NCI-H510A treated with DMSO at 0.1 percent for 48 hours (cell line): ENCODE results near the gene MAP3K4.
"Not testable (repeated sequence)": the region's sequence is repeated elsewhere in the genome, so short reads cannot be mapped to it uniquely, and the experiment has no call there.

Source experiments
- DNase-seq: peaks from one replicate; lab custom pipeline; 2025; lab: John Stamatoyannopoulos, UW

The MAP3K4 gene

GRCh38 chr6:161082215-161082614 lies 90.6 kb downstream of the MAP3K4 start:
- DNase-seq = no peak

GRCh38 chr6:161085246-161085645 lies 93.7 kb downstream of the MAP3K4 start:
- DNase-seq = no peak

- no peak for DNase-seq
These were observed 97.2 kb downstream of the MAP3K4 start for GRCh38 chr6:161088676-161089328.

GRCh38 chr6:161091151-161091550 lies 99.6 kb downstream of the MAP3K4 start:
- no peak for DNase-seq

GRCh38 chr6:161091972-161092701 lies 100.6 kb downstream of the MAP3K4 start:
- no peak for DNase-seq

- no peak for DNase-seq
These were observed 103.4 kb downstream of the MAP3K4 start for GRCh38 chr6:161094955-161095354.

GRCh38 chr6:161095916-161096315 lies 104.3 kb downstream of the MAP3K4 start:
- DNase-seq = no peak

GRCh38 chr6:161100072-161100471 lies 108.5 kb downstream of the MAP3K4 start:
- no peak for DNase-seq

GRCh38 chr6:161101517-161101916 lies 109.9 kb downstream of the MAP3K4 start:
- no peak for DNase-seq

- DNase-seq = no peak
These were observed 111.9 kb downstream of the MAP3K4 start for GRCh38 chr6:161103475-161103874.

GRCh38 chr6:161104966-161105365 lies 113.4 kb downstream of the MAP3K4 start:
- DNase-seq = no peak

- no peak for DNase-seq
These were observed 113.8 kb downstream of the MAP3K4 start for GRCh38 chr6:161105408-161105807.

GRCh38 chr6:161107779-161108730 lies 116.5 kb downstream of the MAP3K4 start:
- DNase-seq = no peak

GRCh38 chr6:161108916-161109315 lies 117.3 kb downstream of the MAP3K4 start:
- DNase-seq = no peak

GRCh38 chr6:161109366-161109765 lies 117.8 kb downstream of the MAP3K4 start:
- no peak for DNase-seq

- DNase-seq = no peak
These were observed 118.6 kb downstream of the MAP3K4 start for GRCh38 chr6:161110028-161110779.

GRCh38 chr6:161111261-161111660 lies 119.7 kb downstream of the MAP3K4 start:
- no peak for DNase-seq

GRCh38 chr6:161115468-161115867 lies 123.9 kb downstream of the MAP3K4 start:
- no peak for DNase-seq

- no peak for DNase-seq
These were observed 125.0 kb downstream of the MAP3K4 start for GRCh38 chr6:161116554-161116953.

GRCh38 chr6:161117308-161117707 lies 125.7 kb downstream of the MAP3K4 start:
- DNase-seq = no peak

- no peak for DNase-seq
These were observed 126.4 kb downstream of the MAP3K4 start for GRCh38 chr6:161117942-161118341.

- not testable (repeated sequence) for DNase-seq
These were observed 131.8 kb downstream of the MAP3K4 start for GRCh38 chr6:161123319-161123718.
